ENCODE measurements around the gene PLK5.

Gene PLK5

GRCh38 chr19:1510442-1510806 lies 13.5 kb upstream of the PLK5 start:
- Histone ChIP-seq H3K4me1 (ENCODE audit: control insufficient read depth in 1 of 2, insufficient read depth in 1 of 2, low read depth in 1 of 2, low read length in 1 of 2) (peaks cover 7 to 17% of the 10 kb centered on the region in 2 experiments), H3K4me3 (ENCODE audit: low read depth in 1 of 2, low read length in 1 of 2) (no peak overlapping the region), H3K36me3 (no peaks in the 10 kb centered on the region), H3K27me3 (peaks cover 98% of the 10 kb centered on the region), H3K9me3 (peaks cover 4% of the 10 kb centered on the region), H3K27ac (no peak overlapping the region)
- no peak for TF ChIP-seq CTCF (IDR thresholded peaks at IDR 0.05)

GRCh38 chr19:1510807-1511206 lies 13.1 kb upstream of the PLK5 start:
- Histone ChIP-seq H3K9me3 (peaks cover 4% of the 10 kb centered on the region), H3K4me3 (ENCODE audit: low read depth in 1 of 2, low read length in 1 of 2) (no peak overlapping the region), H3K36me3 (no peaks in the 10 kb centered on the region), H3K27ac (no peak overlapping the region), H3K27me3 (peaks cover 98% of the 10 kb centered on the region), H3K4me1 (ENCODE audit: control insufficient read depth in 1 of 2, insufficient read depth in 1 of 2, low read depth in 1 of 2, low read length in 1 of 2) (peaks cover 7 to 17% of the 10 kb centered on the region in 2 experiments)
- TF ChIP-seq CTCF (IDR thresholded peaks at IDR 0.05) = no peak

GRCh38 chr19:1511318-1512317 lies 12.3 kb upstream of the PLK5 start:
- Histone ChIP-seq H3K9me3 (peaks cover 4% of the 10 kb centered on the region), H3K4me3 (ENCODE audit: low read depth in 1 of 2, low read length in 1 of 2) (no peak overlapping the region), H3K27me3 (peaks cover 100% of the 10 kb centered on the region), H3K36me3 (no peaks in the 10 kb centered on the region), H3K27ac (no peak overlapping the region), H3K4me1 (ENCODE audit: control insufficient read depth in 1 of 2, insufficient read depth in 1 of 2, low read depth in 1 of 2, low read length in 1 of 2) (peaks cover 7 to 17% of the 10 kb centered on the region in 2 experiments)
- TF ChIP-seq CTCF (IDR thresholded peaks at IDR 0.05) = no peak

- peaks cover 97% of the 10 kb centered on the region for H3K27me3 ChIP-seq
- no peak for TF ChIP-seq CTCF (IDR thresholded peaks at IDR 0.05)
Measured at GRCh38 chr19:1512671-1513498, 11.0 kb upstream of the PLK5 start, which contains the start of gene ADAMTSL5. Gene ADAMTSL5 (minus strand): TSS chr19:1513019. CDS start chr19:1510943, 2,076 bp downstream.

GRCh38 chr19:1513499-1514294 lies 10.2 kb upstream of the PLK5 start:
- H3K9me3 ChIP-seq = no peaks in the 10 kb centered on the region
- TF ChIP-seq CTCF (IDR thresholded peaks at IDR 0.05) = peak; percentile 44
- H3K4me1 ChIP-seq (ENCODE audit: control insufficient read depth in 1 of 2, insufficient read depth in 1 of 2, low read depth in 1 of 2, low read length in 1 of 2) = peaks cover 2 to 7% of the 10 kb centered on the region in 2 experiments
- no peak overlapping the region for H3K27ac ChIP-seq
- no peaks in the 10 kb centered on the region for H3K36me3 ChIP-seq
- H3K27me3 ChIP-seq = peaks cover 94% of the 10 kb centered on the region
- no peak overlapping the region for H3K4me3 ChIP-seq (ENCODE audit: low read depth in 1 of 2, low read length in 1 of 2)

More at GRCh38 chr19:1512671-1513498, 11.0 kb upstream of the PLK5 start, which contains the start of gene ADAMTSL5:
- H3K27ac ChIP-seq = no peak within 1 kb of the TSS
- peaks cover 2 to 12% of the 10 kb centered on the region in 2 experiments for H3K4me1 ChIP-seq (ENCODE audit: control insufficient read depth in 1 of 2, insufficient read depth in 1 of 2, low read depth in 1 of 2, low read length in 1 of 2)
- no peak within 1 kb of the TSS for H3K4me3 ChIP-seq (ENCODE audit: low read depth in 1 of 2, low read length in 1 of 2)
- no peaks in the 10 kb centered on the region for H3K9me3 ChIP-seq
- H3K36me3 ChIP-seq = no peaks in the 10 kb centered on the region

All from neutrophil (primary cell).